Breast epithelium (tissue), 3 donors: ENCODE measurements around the gene ITGB2.

ENCODE experiments used
- POLR2AphosphoS5 ChIP-seq, 3 donors: sonication (generic); formaldehyde crosslinking; IDR thresholded peaks; one replicate each; pipeline ENCODE4 v1.6.1; 2017; ENCODE audit warnings: antibody characterized with exemption in 3 of 3
- TF ChIP-seq, protein P1 (sequence below), 3 donors: fragments of 450-650 bp; IDR thresholded peaks; one replicate each; pipeline ENCODE4 v1.5.1; 2016 to 2017; ENCODE audit warnings: antibody characterized with exemption in 3 of 3, mild to moderate bottlenecking in 3 of 3, moderate library complexity in 3 of 3

DNA sequence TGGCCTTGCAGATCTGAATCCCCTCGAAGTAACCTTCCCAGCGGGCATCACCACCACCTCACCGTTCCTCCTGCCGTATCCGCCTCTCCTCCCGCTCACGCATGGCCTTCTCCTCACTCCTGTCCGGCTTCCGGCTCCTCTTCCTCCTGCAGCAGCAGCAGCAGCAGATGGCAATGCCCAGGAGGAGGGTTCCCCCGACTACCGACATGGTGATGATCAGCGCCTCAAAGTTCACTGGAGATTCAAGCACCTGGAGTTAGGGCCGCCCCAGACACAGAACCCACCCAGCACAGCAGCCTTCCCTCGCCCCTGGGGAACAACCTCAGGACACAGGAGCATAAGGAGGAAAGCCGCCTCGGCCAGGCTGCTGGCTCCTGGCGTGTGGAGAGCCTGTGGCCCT lies 64.6 kb downstream of the ITGB2 start:
- TF ChIP-seq, protein P1, sequence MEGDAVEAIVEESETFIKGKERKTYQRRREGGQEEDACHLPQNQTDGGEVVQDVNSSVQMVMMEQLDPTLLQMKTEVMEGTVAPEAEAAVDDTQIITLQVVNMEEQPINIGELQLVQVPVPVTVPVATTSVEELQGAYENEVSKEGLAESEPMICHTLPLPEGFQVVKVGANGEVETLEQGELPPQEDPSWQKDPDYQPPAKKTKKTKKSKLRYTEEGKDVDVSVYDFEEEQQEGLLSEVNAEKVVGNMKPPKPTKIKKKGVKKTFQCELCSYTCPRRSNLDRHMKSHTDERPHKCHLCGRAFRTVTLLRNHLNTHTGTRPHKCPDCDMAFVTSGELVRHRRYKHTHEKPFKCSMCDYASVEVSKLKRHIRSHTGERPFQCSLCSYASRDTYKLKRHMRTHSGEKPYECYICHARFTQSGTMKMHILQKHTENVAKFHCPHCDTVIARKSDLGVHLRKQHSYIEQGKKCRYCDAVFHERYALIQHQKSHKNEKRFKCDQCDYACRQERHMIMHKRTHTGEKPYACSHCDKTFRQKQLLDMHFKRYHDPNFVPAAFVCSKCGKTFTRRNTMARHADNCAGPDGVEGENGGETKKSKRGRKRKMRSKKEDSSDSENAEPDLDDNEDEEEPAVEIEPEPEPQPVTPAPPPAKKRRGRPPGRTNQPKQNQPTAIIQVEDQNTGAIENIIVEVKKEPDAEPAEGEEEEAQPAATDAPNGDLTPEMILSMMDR (IDR thresholded peaks at IDR 0.05) = no peak
- TF ChIP-seq POLR2AphosphoS5 (IDR thresholded peaks at IDR 0.05) = no peak
